Measurements from ENCODE around the gene APOBEC3B.
A peak's percentile ranks its signal among the peaks of the same experiment; 100 is the strongest.
"Not testable (repeated sequence)": the region's sequence is repeated elsewhere in the genome, so short reads cannot be mapped to it uniquely, and the experiment has no call there.

Gene APOBEC3B

DNA sequence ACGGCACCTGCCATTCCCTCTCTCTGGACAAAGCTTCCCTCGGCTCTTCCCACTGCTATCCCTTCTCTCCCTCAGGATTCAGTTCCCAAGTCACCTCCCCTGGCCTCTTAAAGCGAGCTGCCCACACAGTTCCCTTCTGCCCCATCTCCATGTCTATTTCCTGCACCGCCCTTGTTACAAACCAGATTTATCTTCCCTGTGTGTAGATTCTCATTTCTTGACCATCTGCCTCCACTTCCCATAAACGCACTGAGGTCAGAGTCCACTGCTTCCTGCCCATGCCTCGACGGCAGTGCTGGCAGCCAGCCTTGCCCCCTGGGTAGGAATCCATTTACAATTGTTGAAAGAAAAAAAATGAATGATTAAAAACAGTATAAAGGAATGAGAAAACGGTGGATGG is 11.6 kb upstream of the APOBEC3B start:
- Histone ChIP-seq H3K4me3 (ENCODE audit: low read depth in 1 of 2, low read length in 2 of 2) (no peak overlapping the region), H3K4me1 (ENCODE audit: control insufficient read depth in 1 of 2, insufficient read depth in 2 of 2, low read length in 2 of 2) (no peaks in the 10 kb centered on the region), H3K36me3 (ENCODE audit: control insufficient read depth in 1 of 2, insufficient read depth in 2 of 2, low read length in 2 of 2) (no peaks in the 10 kb centered on the region), H3K27ac (ENCODE audit: low read length) (no peak overlapping the region), H3K9me3 (ENCODE audit: control insufficient read depth in 1 of 2, low read length in 2 of 2) (no peaks in the 10 kb centered on the region), H3K27me3 (ENCODE audit: low read depth, low read length) (no peaks in the 10 kb centered on the region)

DNA sequence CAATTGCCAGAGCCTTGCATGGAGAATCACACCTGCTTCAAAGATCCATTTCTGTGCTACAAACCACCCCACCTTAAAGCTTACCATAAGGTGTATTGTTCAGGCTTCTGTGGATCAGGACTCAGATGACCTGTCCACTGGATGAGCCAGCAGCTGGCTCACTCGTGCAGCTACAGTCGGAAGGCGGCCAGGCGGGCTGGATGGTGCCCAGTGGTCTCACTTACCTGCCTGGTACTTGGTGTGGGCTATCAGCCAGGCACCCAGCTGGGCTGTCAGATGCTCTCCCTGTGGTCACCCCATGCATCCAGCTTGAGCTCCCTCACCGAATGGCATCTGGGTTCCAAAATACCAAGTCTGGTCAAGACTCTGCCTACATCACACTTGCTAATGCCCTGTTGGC is 10.9 kb upstream of the APOBEC3B start:
- H3K9me3 ChIP-seq (ENCODE audit: control insufficient read depth in 1 of 2, low read length in 2 of 2), result no peaks in the 10 kb centered on the region
- H3K27me3 ChIP-seq (ENCODE audit: low read depth, low read length), result no peaks in the 10 kb centered on the region
- no peak overlapping the region for H3K4me3 ChIP-seq (ENCODE audit: low read depth in 1 of 2, low read length in 2 of 2)
- H3K4me1 ChIP-seq (ENCODE audit: control insufficient read depth in 1 of 2, insufficient read depth in 2 of 2, low read length in 2 of 2), result no peaks in the 10 kb centered on the region
- no peak overlapping the region for H3K27ac ChIP-seq (ENCODE audit: low read length)
- no peaks in the 10 kb centered on the region for H3K36me3 ChIP-seq (ENCODE audit: control insufficient read depth in 1 of 2, insufficient read depth in 2 of 2, low read length in 2 of 2)

DNA sequence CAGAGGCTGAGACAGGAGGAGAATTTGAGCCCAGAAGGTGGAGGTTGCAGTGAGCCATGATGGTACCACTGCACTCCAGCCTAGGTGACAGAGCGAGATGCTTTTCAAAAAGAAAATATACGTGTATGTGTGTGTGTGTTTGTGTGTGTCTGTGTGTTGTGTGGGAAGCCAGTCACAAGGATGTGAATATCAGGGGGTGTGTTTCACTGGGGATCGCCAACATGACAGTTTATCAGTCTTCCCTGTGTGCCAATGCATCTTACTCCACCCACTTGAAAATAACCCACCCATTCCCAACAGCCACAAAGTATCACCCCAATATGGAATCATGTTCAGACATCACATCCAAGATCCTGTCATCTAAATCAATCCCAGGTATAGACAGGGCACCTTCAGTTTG is 10.4 kb upstream of the APOBEC3B start:
- Histone ChIP-seq H3K4me1 (ENCODE audit: control insufficient read depth in 1 of 2, insufficient read depth in 2 of 2, low read length in 2 of 2) (no peaks in the 10 kb centered on the region), H3K4me3 (ENCODE audit: low read depth in 1 of 2, low read length in 2 of 2) (no peak overlapping the region), H3K36me3 (ENCODE audit: control insufficient read depth in 1 of 2, insufficient read depth in 2 of 2, low read length in 2 of 2) (no peaks in the 10 kb centered on the region), H3K27me3 (ENCODE audit: low read depth, low read length) (no peaks in the 10 kb centered on the region), H3K27ac (ENCODE audit: low read length) (no peak overlapping the region), H3K9me3 (ENCODE audit: control insufficient read depth in 1 of 2, low read length in 2 of 2) (no peaks in the 10 kb centered on the region)

DNA sequence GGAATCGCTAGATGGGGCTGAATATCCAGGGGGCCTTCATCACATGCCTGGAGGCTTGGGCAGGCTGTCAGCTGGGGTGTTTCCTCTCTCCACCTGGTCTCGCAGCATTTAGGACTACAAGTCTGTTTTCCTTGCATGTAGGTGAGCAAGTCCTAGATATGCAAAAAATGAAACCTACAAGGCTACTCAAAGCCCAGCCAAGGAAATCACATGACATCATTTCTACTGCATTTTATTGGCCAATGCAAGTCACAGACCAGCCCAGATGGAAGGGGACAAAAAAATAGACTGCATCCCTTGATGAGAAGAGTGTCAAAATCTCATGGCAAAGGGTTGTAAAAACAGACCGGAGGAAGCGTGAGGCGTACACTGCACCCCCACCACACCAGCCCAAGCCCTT is 9.6 kb upstream of the APOBEC3B start:
- Histone ChIP-seq H3K36me3 (ENCODE audit: control insufficient read depth in 1 of 2, insufficient read depth in 2 of 2, low read length in 2 of 2) (no peaks in the 10 kb centered on the region), H3K27ac (ENCODE audit: low read length) (no peak overlapping the region), H3K4me1 (ENCODE audit: control insufficient read depth in 1 of 2, insufficient read depth in 2 of 2, low read length in 2 of 2) (no peaks in the 10 kb centered on the region), H3K27me3 (ENCODE audit: low read depth, low read length) (no peaks in the 10 kb centered on the region), H3K9me3 (ENCODE audit: control insufficient read depth in 1 of 2, low read length in 2 of 2) (no peaks in the 10 kb centered on the region), H3K4me3 (ENCODE audit: low read depth in 1 of 2, low read length in 2 of 2) (no peak overlapping the region)

DNA sequence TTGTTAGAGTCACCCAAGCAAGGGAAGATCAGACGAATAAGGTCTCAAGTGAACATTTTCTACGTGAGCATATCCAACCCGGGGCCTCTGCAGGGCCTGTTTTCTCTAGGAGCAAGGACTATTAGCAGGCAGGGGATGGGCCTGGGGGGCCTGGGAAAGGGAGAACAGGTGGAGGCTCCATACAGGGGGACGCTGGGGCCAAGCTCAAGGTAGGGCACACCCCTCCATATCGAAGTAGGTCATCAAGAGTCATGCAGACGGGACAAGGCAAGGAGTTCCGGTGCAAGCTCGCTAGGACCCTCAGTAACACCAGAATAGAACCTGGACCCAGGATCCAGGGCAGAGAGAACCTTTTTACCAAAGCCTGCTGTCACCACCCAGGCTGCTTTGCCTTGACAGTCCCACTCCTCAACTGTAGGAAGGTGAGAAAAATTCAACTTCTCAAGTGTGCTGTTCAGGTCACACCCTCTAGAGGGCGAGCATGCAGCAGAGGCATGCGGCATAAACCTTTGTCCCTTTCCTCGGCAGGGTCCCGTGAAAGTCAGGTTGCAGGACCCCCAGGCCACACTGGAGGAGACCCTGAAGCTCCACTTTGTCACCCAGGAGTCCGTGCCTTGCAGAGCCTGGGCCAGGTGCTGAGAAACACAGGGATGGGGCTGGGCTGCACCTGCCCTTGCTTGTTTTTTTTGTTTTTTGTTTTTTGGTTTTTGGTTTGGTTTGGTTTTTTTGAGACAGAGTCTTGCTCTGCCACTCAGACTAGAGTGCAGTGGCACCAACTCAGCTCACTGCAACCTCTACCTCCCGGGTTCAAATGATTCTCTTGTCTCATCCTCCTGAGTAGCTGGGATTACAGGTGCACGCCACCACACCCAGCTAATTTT is 8.6 kb upstream of the APOBEC3B start:
- Histone ChIP-seq H3K27ac (ENCODE audit: low read length) (no peak overlapping the region), H3K4me1 (ENCODE audit: control insufficient read depth in 1 of 2, insufficient read depth in 2 of 2, low read length in 2 of 2) (no peaks in the 10 kb centered on the region), H3K36me3 (ENCODE audit: control insufficient read depth in 1 of 2, insufficient read depth in 2 of 2, low read length in 2 of 2) (no peaks in the 10 kb centered on the region), H3K9me3 (ENCODE audit: control insufficient read depth in 1 of 2, low read length in 2 of 2) (no peaks in the 10 kb centered on the region), H3K4me3 (ENCODE audit: low read depth in 1 of 2, low read length in 2 of 2) (no peak overlapping the region), H3K27me3 (ENCODE audit: low read depth, low read length) (no peaks in the 10 kb centered on the region)

DNA sequence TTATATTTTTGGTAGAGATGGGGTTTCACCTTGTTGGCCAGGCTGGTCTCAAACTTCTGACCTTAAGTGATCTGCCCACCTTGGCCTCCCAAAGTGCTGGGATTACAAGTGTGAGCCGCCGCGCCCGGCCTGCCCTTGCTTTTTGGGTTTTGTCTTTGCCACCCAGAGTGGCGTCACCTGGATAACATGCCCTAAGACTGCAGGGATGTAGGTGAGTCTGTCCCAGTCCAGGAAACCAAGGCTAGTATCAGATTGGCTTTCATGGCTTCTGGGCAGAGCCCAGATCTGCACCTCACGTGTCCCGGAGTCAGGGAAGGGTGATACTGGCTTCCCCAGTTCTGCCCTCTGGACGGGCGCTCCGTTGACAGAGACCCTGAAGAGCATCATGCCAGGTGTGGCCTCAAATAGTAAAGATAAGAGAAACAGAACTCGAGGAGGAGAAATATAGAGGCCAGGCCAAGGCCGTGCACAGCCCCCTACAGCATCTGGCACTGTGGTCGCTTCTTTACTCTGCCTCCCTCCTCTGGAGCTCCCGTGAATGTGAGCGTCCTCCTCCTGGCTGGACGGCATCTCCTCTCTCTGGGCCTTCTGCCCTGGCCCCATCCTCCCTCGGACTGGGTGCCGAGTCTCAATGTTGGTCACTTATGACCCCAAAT is 7.8 kb upstream of the APOBEC3B start:
- Histone ChIP-seq H3K4me1 (ENCODE audit: control insufficient read depth in 1 of 2, insufficient read depth in 2 of 2, low read length in 2 of 2) (no peaks in the 10 kb centered on the region), H3K4me3 (ENCODE audit: low read depth in 1 of 2, low read length in 2 of 2) (no peak overlapping the region), H3K27me3 (ENCODE audit: low read depth, low read length) (no peaks in the 10 kb centered on the region), H3K36me3 (ENCODE audit: control insufficient read depth in 1 of 2, insufficient read depth in 2 of 2, low read length in 2 of 2) (no peaks in the 10 kb centered on the region), H3K27ac (ENCODE audit: low read length) (no peak overlapping the region), H3K9me3 (ENCODE audit: control insufficient read depth in 1 of 2, low read length in 2 of 2) (no peaks in the 10 kb centered on the region)

DNA sequence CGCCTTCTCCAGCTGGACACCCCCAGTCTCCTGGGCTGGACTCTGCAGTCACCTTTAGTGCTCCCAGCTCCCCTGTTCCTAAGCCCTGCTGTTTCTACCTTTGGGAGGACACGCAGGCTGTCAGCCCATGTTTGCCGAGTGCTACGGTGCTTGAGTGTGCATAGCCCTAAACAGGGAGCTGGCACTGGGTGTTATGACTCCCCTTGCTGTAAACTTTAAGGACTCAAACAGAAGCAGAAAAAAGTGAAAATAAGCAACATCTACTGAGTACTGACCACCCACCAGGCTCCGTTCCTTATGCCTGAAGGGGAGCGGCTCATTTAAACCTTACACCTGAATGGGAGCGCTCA is 7.3 kb upstream of the APOBEC3B start:
- no peaks in the 10 kb centered on the region for H3K4me1 ChIP-seq (ENCODE audit: control insufficient read depth in 1 of 2, insufficient read depth in 2 of 2, low read length in 2 of 2)
- no peak overlapping the region for H3K4me3 ChIP-seq (ENCODE audit: low read depth in 1 of 2, low read length in 2 of 2)
- H3K27ac ChIP-seq (ENCODE audit: low read length), result no peak overlapping the region
- no peaks in the 10 kb centered on the region for H3K36me3 ChIP-seq (ENCODE audit: control insufficient read depth in 1 of 2, insufficient read depth in 2 of 2, low read length in 2 of 2)
- no peaks in the 10 kb centered on the region for H3K27me3 ChIP-seq (ENCODE audit: low read depth, low read length)
- H3K9me3 ChIP-seq (ENCODE audit: control insufficient read depth in 1 of 2, low read length in 2 of 2), result no peaks in the 10 kb centered on the region

DNA sequence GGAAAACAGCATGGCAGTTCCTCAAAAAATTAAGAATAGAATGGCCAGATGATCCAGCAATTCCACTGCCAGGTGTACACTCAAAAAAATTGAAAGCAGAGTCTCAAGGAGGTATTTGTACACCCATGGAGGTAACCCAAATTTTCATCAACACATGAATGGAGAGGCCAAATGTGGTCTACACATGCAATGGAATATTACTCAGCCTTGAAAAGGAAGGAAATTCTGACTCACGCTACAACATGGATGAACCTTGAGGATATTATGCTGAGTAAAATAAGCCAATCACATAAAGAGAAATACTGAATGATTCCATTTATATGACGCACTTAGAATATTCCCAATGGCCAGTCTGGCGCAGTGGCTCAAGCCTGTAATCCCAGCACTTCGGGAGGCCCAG is 4.9 kb upstream of the APOBEC3B start:
- H3K4me1 ChIP-seq (ENCODE audit: control insufficient read depth in 1 of 2, insufficient read depth in 2 of 2, low read length in 2 of 2), result peaks cover 4 to 12% of the 10 kb centered on the region in 2 donors
- not testable (repeated sequence) for H3K27ac ChIP-seq (ENCODE audit: low read length); H3K4me3 ChIP-seq (ENCODE audit: low read depth in 1 of 2, low read length in 2 of 2); H3K36me3 ChIP-seq (ENCODE audit: control insufficient read depth in 1 of 2, insufficient read depth in 2 of 2, low read length in 2 of 2); H3K27me3 ChIP-seq (ENCODE audit: low read depth, low read length); H3K9me3 ChIP-seq (ENCODE audit: control insufficient read depth in 1 of 2, low read length in 2 of 2)

DNA sequence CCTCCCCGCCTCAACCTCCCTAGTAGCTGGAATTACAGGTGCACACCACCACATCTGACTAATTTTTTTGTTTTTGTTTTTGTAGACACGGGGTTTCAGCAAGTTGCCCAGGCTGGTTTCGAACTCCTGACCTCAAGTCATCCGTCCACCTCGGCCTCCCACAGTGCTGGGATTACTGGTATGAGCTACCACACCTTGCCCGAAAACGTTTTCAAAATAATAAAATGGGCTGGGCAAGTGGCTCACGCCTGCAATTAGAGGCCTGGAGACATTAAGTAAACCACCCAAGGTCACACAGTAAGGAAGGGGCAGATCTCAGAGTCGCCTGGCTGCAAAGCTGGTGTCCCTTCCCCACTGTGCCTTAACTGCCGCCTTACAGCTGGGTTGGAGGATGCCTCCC is 1.6 kb upstream of the APOBEC3B start:
- not testable (repeated sequence) for H3K27ac ChIP-seq (ENCODE audit: low read length); H3K36me3 ChIP-seq (ENCODE audit: control insufficient read depth in 1 of 2, insufficient read depth in 2 of 2, low read length in 2 of 2); H3K4me3 ChIP-seq (ENCODE audit: low read depth in 1 of 2, low read length in 2 of 2); H3K27me3 ChIP-seq (ENCODE audit: low read depth, low read length); H3K9me3 ChIP-seq (ENCODE audit: control insufficient read depth in 1 of 2, low read length in 2 of 2)
- H3K4me1 ChIP-seq (ENCODE audit: control insufficient read depth in 1 of 2, insufficient read depth in 2 of 2, low read length in 2 of 2), result peaks cover 4 to 16% of the 10 kb centered on the region in 2 donors

DNA sequence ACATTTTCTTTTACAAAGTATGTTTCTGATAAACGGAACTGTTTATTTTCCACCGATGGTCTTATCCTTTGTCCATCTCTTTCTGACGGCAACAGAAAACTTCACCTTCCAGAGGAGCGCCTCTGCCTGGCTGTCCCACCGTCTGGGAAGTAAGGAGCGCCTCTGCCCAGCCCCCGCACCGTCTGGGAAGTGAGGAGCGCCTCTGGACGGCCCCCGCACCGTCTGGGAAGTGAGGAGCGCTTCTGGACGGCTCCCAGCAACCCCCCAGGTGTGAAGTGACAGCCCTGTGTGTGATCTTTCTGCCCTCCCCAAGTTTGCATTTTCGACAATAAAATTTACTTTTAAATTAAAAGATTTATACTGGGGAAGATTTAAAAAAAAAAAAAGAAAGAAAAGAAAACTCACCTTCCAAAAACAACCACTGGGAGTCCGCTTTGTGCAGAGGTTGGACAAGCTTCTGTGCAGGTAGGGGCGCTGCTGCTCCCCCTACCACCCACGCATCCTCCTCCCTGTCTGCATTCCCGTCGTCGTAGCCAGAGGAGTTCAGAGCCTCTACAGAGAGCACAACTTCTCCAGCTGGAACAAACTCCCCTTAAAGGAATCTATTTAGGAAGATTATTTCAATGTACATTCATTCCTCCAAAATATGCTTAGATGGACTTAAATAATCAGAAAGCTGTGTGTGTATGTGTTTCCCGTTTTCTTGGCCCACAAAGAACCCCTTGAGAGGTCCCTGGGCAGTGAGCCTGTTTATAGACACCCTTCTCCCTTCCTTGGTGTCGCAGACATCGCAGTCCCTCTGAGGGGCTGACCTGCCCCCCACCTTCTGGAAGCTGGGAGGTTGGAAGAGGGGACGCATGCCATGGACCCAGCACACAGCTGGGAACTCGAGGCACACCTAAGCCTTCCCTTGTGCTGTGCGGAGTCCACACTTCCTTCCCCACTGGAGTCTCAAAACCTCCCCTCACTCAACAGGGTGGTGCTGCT is 849 bp upstream of the APOBEC3B start:
- no peaks in the 10 kb centered on the region for H3K27me3 ChIP-seq (ENCODE audit: low read depth, low read length)
- H3K36me3 ChIP-seq (ENCODE audit: control insufficient read depth in 1 of 2, insufficient read depth in 2 of 2, low read length in 2 of 2), result no peaks in the 10 kb centered on the region
- peak overlapping the region; percentile 61 to 77 for H3K4me3 ChIP-seq (ENCODE audit: low read depth in 1 of 2, low read length in 2 of 2)
- peaks cover 4 to 16% of the 10 kb centered on the region in 2 donors for H3K4me1 ChIP-seq (ENCODE audit: control insufficient read depth in 1 of 2, insufficient read depth in 2 of 2, low read length in 2 of 2)
- peak overlapping the region; percentile 28 for H3K27ac ChIP-seq (ENCODE audit: low read length)
- no peaks in the 10 kb centered on the region for H3K9me3 ChIP-seq (ENCODE audit: control insufficient read depth in 1 of 2, low read length in 2 of 2)

DNA sequence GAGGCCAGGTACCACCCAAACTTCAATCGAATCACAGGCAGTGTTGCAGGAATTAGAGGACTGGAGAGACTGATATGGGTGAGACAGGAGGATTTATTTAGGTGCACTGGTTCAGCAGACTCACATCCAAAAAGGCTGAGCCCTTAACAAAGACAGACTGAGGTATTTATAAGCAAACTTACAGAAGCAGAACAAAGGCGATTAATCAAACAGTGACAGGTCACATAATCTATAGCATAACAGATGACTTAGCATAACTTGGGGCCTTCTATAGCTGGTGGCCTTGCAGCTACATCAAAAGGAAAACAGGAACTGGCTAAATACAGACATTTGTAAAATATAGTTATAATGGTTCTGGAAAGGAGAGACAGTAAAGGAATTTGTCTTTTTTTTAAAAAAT is 2.1 kb downstream of the APOBEC3B start:
- Histone ChIP-seq H3K36me3 (ENCODE audit: control insufficient read depth in 1 of 2, insufficient read depth in 2 of 2, low read length in 2 of 2) (no peaks in the 10 kb centered on the region), H3K4me1 (ENCODE audit: control insufficient read depth in 1 of 2, insufficient read depth in 2 of 2, low read length in 2 of 2) (peaks cover 4 to 16% of the 10 kb centered on the region in 2 donors), H3K27ac (ENCODE audit: low read length) (no peak overlapping the region), H3K4me3 (ENCODE audit: low read depth in 1 of 2, low read length in 2 of 2) (no peak overlapping the region), H3K9me3 (ENCODE audit: control insufficient read depth in 1 of 2, low read length in 2 of 2) (no peaks in the 10 kb centered on the region), H3K27me3 (ENCODE audit: low read depth, low read length) (no peaks in the 10 kb centered on the region)
